Fibroblast of lung (primary cell): ENCODE measurements around the gene TNNT1. TPM values are rescaled to one million over a fixed set of nuclear protein-coding genes. Genes with fewer than 3 reads are reported as not detected.

Experiments used
- DNase-seq, 2 donors: peaks; one replicate each; pipeline versions ENCODE4 v3.0.0 to v3.0.0-alpha.2; 2010; ENCODE audit warnings: low read depth in 2 of 2
- H2AFZ ChIP-seq: 2 replicates; pipeline ENCODE4 v1.5.1; 2012; ENCODE audit warnings: low read length, control low read depth, inconsistent platforms
- H3K27ac ChIP-seq: 2 replicates; pipeline ENCODE4 v1.5.1; 2011; ENCODE audit warnings: low read length, control low read depth; ENCODE audit not compliant: insufficient read depth
- H3K27me3 ChIP-seq: 2 replicates; pipeline ENCODE4 v1.5.1; 2011; ENCODE audit warnings: mild to moderate bottlenecking, low read length; ENCODE audit not compliant: control insufficient read depth, insufficient read depth
- H3K36me3 ChIP-seq: 2 replicates; pipeline ENCODE4 v1.5.1; 2011; ENCODE audit warnings: low read length; ENCODE audit not compliant: control insufficient read depth, insufficient read depth
- H3K4me1 ChIP-seq: 2 replicates; pipeline ENCODE4 v1.5.1; 2011; ENCODE audit warnings: low read length; ENCODE audit not compliant: control insufficient read depth, insufficient read depth; ENCODE audit errors: extremely low read depth
- H3K4me2 ChIP-seq: 2 replicates; pipeline ENCODE4 v1.5.1; 2011; ENCODE audit warnings: low read length, control low read depth; ENCODE audit not compliant: insufficient read depth; ENCODE audit errors: extremely low read depth
- H3K4me3 ChIP-seq, 4 experiments: fragments of 200-600 bp in 1 of 4; sonication (generic) in 1 of 4; replicated peaks in 1 of 4; 2 replicates each; pipeline ENCODE4 v1.5.1; 2011 to 2016; ENCODE audit warnings: low read length in 4 of 4, low read depth in 3 of 4, mild to moderate bottlenecking in 3 of 4, control low read depth in 2 of 4, inconsistent platforms in 1 of 4, mixed read lengths in 1 of 4; ENCODE audit not compliant: insufficient read depth in 1 of 4; ENCODE audit errors: control extremely low read depth in 1 of 4
- H3K79me2 ChIP-seq: 2 replicates; pipeline ENCODE4 v1.5.1; 2012; ENCODE audit warnings: mild to moderate bottlenecking, low read length, inconsistent platforms; ENCODE audit not compliant: control insufficient read depth, insufficient read depth
- H3K9ac ChIP-seq: 2 replicates; pipeline ENCODE4 v1.5.1; 2011; ENCODE audit warnings: mild to moderate bottlenecking, low read length, control low read depth; ENCODE audit not compliant: insufficient read depth
- H3K9me3 ChIP-seq: 2 replicates; pipeline ENCODE4 v1.5.1; 2012; ENCODE audit warnings: low read depth, low read length; ENCODE audit not compliant: control insufficient read depth, insufficient read depth
- H4K20me1 ChIP-seq: 2 replicates; pipeline ENCODE4 v1.5.1; 2011; ENCODE audit warnings: low read length; ENCODE audit not compliant: control insufficient read depth, insufficient read depth; ENCODE audit errors: extremely low read depth
- EZH2 ChIP-seq: IDR thresholded peaks from 2 replicates; pipeline ENCODE4 v1.5.1; 2012; ENCODE audit warnings: low read length, control low read depth, mild to moderate bottlenecking; ENCODE audit errors: missing control alignments
- polyA plus RNA-seq, 2 donors: library from polyadenylated mRNA; depleted of rRNA in 1 of 2; stranded (reverse) in 1 of 2; unstranded in 1 of 2; fragments of >200 nt; gene quantifications; 2 replicates each; pipeline ENCODE4 v1.2.1, GENCODE V29; 2011 to 2012; ENCODE audit warnings: missing spikeins in 1 of 2
- total RNA-seq: library from RNA; depleted of rRNA; stranded (reverse); fragments of >200 nt; gene quantifications from 2 replicates; pipeline ENCODE4 v1.2.1, GENCODE V29; 2014
- TF ChIP-seq, protein P1 (sequence below), 2 donors: IDR thresholded peaks in 1 of 2; conservative IDR thresholded peaks in 1 of 2; 1 replicate in 1 of 2; 2 replicates in 1 of 2; pipeline ENCODE4 v1.5.1; 2011 to 2012; ENCODE audit warnings: low read length in 2 of 2, control low read depth in 1 of 2, inconsistent platforms in 1 of 2, low read depth in 1 of 2, mild to moderate bottlenecking in 1 of 2

TNNT1 gene
- total and polyA plus RNA-seq, 2 donors (not counting 1 experiment from before 2014, with no cell fraction given) = 1.7 to 10.4 TPM

DNA sequence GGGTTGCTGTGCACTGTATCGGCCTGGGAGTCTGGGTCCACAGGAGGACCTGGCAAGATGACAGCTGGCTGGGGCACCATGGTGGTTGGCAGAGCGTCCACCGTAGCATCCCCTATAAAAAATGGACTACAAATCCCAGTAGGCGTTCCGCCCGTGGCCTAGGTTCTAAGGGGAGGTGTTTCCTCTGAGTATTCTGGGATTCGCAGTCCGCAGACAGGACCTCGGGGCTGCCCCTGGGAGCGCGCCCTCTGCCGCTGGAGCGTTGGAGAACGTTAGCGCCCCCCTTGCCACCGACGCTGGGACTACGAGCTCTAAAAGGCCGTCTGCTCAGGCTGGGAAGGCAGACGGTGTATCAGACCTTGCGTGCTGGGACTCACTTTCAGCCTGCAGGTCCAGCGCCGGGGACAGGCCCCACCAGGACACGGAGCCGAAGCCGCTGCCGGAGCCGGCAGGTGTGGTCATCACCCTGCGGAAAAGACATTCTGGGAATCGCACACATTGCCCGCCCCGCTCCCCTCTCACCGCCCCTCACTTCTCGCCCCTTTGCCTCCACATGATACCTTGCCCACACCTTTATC lies 17.0 kb upstream of the TNNT1 start:
- H4K20me1 ChIP-seq = no peaks in the 10 kb centered on the region

DNA sequence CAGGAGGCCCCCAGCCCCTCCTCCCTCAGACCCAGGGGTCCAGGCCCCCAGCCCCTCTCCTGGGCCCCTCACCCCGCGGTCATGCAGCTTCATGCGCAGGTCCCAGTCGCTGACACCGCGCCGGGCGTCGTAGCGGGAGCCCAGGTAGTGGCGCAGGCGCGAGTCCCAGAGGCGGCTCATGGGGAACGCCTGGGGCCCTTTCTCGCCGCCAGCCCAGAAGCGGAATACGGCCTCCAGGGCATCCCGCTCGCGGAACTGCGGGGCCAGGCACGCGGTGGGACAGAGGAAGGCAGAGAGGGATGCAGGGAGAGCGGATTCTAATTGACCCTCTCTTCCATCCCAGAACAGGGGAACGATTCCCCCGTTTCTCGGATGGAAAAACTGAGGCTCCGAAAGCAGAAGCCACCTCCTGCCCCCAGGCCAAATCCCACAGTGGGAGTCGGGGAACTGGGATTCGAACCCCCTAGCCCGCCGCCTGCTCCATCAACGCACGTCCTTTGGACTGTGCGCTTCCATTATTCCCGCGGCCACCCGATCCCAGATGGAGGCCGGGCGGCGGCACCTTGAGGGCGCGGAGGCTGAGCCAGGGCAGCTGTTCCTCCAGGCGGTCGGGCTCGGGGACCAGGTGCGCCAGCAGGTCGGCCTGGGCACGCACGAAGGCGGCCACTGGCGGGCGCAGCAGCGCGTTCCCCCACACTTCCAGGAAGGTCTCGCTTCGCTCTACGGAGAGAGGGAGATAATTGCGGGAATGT lies 12.7 kb upstream of the TNNT1 start:
- H3K79me2 ChIP-seq = no peaks in the 10 kb centered on the region
- no peak overlapping the region for H3K27ac ChIP-seq
- H2AFZ ChIP-seq = no peak overlapping the region
- no peak overlapping the region for H3K4me2 ChIP-seq
- no peaks in the 10 kb centered on the region for H3K36me3 ChIP-seq
- H3K4me3 ChIP-seq = no peak overlapping the region
- no peaks in the 10 kb centered on the region for H4K20me1 ChIP-seq
- DNase-seq = no peak
- H3K9me3 ChIP-seq = no peaks in the 10 kb centered on the region
- peaks cover 6% of the 10 kb centered on the region for H3K4me1 ChIP-seq
- H3K27me3 ChIP-seq = peaks cover 11% of the 10 kb centered on the region
- no peak overlapping the region for H3K9ac ChIP-seq
- TF ChIP-seq EZH2 = peak; percentile 46
- TF ChIP-seq, protein P1, sequence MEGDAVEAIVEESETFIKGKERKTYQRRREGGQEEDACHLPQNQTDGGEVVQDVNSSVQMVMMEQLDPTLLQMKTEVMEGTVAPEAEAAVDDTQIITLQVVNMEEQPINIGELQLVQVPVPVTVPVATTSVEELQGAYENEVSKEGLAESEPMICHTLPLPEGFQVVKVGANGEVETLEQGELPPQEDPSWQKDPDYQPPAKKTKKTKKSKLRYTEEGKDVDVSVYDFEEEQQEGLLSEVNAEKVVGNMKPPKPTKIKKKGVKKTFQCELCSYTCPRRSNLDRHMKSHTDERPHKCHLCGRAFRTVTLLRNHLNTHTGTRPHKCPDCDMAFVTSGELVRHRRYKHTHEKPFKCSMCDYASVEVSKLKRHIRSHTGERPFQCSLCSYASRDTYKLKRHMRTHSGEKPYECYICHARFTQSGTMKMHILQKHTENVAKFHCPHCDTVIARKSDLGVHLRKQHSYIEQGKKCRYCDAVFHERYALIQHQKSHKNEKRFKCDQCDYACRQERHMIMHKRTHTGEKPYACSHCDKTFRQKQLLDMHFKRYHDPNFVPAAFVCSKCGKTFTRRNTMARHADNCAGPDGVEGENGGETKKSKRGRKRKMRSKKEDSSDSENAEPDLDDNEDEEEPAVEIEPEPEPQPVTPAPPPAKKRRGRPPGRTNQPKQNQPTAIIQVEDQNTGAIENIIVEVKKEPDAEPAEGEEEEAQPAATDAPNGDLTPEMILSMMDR (conservative IDR thresholded peaks at IDR 0.05 in 1 of 2, IDR thresholded peaks at IDR 0.05 in 1 of 2; ENCODE audit: low read depth in 1 of 2, low read length in 2 of 2) = no peak

More for the DNA sequence above, 17.0 kb upstream of the TNNT1 start:
- Histone ChIP-seq H3K4me3 (peak overlapping the region; percentile 38 to 61 (median 56)), H3K79me2 (no peaks in the 10 kb centered on the region), H3K27me3 (peaks cover 14% of the 10 kb centered on the region), H3K9me3 (no peaks in the 10 kb centered on the region), H3K36me3 (no peaks in the 10 kb centered on the region), H3K9ac (no peak overlapping the region), H2AFZ (peak overlapping the region; percentile 81), H3K4me1 (no peaks in the 10 kb centered on the region), H3K4me2 (peak overlapping the region; percentile 93), H3K27ac (no peak overlapping the region)
- TF ChIP-seq, protein P1 (conservative IDR thresholded peaks at IDR 0.05 in 1 of 2, IDR thresholded peaks at IDR 0.05 in 1 of 2; ENCODE audit: low read depth in 1 of 2, low read length in 2 of 2) = peak; percentile 56 to 69
- no peak for TF ChIP-seq EZH2
- peak; percentile 51 to 78 for DNase-seq

DNA sequence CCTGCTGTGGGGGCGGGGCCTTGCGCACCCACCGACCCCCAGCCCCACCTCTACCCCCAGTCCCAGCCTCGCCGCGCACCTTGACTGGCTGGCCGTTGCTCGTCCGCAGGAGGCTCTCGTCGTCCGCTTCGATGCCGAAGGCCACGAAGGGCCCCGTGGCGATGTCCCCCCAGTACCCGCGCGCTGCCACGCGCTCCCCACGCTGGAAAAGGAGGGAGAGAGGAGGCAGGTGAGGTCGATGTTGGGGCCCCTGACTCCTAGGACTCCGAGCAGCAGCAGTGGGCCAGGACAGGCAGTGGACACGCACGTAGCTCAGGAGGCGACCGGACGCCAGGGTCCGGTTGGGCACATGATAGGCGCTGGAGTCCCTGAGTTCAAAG lies 12.0 kb upstream of the TNNT1 start:
- Histone ChIP-seq H3K27me3 (peaks cover 11% of the 10 kb centered on the region), H3K79me2 (no peaks in the 10 kb centered on the region), H3K4me3 (no peak overlapping the region), H3K9ac (no peak overlapping the region), H3K4me2 (no peak overlapping the region), H3K4me1 (peaks cover 6% of the 10 kb centered on the region), H2AFZ (no peak overlapping the region), H3K36me3 (no peaks in the 10 kb centered on the region), H3K9me3 (no peaks in the 10 kb centered on the region), H3K27ac (no peak overlapping the region), H4K20me1 (no peaks in the 10 kb centered on the region)
- DNase-seq = no peak
- TF ChIP-seq, protein P1 (conservative IDR thresholded peaks at IDR 0.05 in 1 of 2, IDR thresholded peaks at IDR 0.05 in 1 of 2; ENCODE audit: low read depth in 1 of 2, low read length in 2 of 2) = no peak
- no peak for TF ChIP-seq EZH2
